HFF-Myc (cell line): ENCODE measurements around the gene INSIG2.

ENCODE experiments used
- DNase-seq: peaks from one replicate; pipeline ENCODE4 v3.0.0-alpha.2; 2011; ENCODE audit warnings: low read depth; ENCODE audit errors: extremely low read depth
- H3K4me3 ChIP-seq: replicated peaks from 2 replicates; pipeline ENCODE4 v1.5.1; 2011; ENCODE audit warnings: low read depth, mild to moderate bottlenecking, control low read depth, low read length
- CTCF ChIP-seq: IDR thresholded peaks from 2 replicates; pipeline ENCODE4 v1.5.1; 2012; ENCODE audit warnings: mild to moderate bottlenecking, low read depth, low read length, control low read depth; ENCODE audit errors: missing control alignments

INSIG2 gene

GRCh38 chr2:118052474-118052873 lies 35.8 kb upstream of the INSIG2 start:
- H3K4me3 ChIP-seq, result no peak overlapping the region
- TF ChIP-seq CTCF, result no peak
- no peak for DNase-seq

GRCh38 chr2:118053681-118054080 lies 34.6 kb upstream of the INSIG2 start:
- H3K4me3 ChIP-seq, result no peak overlapping the region
- no peak for TF ChIP-seq CTCF
- no peak for DNase-seq

- DNase-seq, result no peak
- no peak overlapping the region for H3K4me3 ChIP-seq
- TF ChIP-seq CTCF, result no peak
Measured at GRCh38 chr2:118054213-118055008, 33.9 kb upstream of the INSIG2 start.

DNA sequence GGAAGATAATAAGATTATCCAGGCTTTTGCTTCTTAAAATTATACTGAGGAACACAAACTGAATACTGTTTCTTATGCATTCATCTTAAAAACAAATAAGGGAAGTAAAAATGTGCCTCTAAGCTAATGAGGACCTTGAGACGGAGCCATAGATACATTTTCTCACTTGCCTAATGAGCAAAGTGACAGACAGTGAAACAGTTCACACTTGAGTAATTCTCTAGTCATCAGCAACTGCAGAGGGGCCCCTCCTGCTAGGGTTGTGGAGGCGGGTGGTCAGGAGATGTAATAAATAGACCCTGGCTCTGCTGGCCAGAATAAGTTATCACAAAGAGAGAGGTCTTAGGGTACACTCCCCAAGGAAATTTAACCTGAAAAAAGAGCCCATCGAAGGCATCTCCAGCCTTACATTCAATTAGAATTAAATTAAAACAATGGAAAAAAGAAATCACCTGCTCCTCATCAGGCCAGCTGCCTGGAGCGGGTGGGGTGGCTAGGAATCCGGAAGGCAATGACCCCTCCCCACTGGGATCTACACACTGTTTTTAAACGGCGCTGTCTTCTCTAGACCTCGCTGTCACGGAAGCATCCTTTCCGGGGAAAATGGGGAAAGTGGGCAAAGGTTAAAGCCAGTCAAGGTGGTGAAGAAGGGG lies 32.6 kb upstream of the INSIG2 start:
- H3K4me3 ChIP-seq, result no peak overlapping the region
- DNase-seq, result no peak
- no peak for TF ChIP-seq CTCF

GRCh38 chr2:118056165-118056534 lies 32.1 kb upstream of the INSIG2 start:
- no peak for DNase-seq
- no peak for TF ChIP-seq CTCF
- H3K4me3 ChIP-seq, result no peak overlapping the region

GRCh38 chr2:118056801-118057200 lies 31.5 kb upstream of the INSIG2 start:
- TF ChIP-seq CTCF, result no peak
- DNase-seq, result no peak
- no peak overlapping the region for H3K4me3 ChIP-seq
